ENCODE measurements around the gene GLRX5. TPM values are rescaled to one million over a fixed set of nuclear protein-coding genes. Genes with fewer than 3 reads are reported as not detected.

GLRX5 gene
- total RNA-seq, 1 experiment from 2014 or later: 72.8 TPM

DNA sequence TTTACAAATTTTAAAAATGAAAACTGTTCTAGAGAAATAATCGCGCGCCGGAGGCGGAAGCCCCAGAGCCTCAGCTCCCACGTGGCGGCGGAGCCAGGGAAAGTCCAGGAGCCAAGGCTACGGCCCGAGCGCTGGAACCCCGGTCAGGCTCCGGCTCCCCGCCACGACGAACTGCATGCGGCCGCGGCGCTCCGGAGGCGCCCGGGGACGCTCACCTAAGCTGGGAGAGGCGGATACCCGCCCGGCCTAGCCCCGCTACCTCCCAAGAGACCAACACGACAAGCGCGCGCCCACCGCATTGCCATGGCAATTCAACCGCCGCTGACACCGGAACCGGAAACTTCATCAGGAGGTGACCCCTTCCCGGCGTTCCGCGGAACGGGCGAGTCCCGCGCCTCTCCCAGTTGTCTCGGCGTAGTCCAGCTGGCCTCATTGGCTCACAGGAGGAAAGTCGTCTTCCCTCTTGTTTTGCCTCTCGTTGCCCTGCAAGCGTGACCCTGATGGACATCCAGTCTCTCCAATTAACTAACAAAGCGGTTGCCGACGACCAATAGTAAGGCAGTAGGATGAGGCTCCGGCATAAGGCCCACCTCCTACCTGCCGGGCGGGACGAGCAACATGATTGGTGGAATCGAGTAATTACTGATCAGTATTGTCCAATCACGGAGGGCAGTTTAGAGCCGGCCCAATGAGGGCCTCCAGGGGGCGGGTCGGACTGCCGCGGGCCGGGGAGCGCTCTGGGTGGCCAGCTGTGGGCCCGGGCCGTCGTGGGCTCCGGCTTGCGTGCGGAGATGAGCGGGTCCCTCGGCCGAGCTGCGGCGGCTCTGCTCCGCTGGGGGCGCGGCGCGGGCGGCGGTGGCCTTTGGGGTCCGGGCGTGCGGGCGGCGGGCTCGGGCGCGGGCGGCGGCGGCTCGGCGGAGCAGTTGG is at the start of gene GLRX5 (continued):
- TF ChIP-seq, protein P1, sequence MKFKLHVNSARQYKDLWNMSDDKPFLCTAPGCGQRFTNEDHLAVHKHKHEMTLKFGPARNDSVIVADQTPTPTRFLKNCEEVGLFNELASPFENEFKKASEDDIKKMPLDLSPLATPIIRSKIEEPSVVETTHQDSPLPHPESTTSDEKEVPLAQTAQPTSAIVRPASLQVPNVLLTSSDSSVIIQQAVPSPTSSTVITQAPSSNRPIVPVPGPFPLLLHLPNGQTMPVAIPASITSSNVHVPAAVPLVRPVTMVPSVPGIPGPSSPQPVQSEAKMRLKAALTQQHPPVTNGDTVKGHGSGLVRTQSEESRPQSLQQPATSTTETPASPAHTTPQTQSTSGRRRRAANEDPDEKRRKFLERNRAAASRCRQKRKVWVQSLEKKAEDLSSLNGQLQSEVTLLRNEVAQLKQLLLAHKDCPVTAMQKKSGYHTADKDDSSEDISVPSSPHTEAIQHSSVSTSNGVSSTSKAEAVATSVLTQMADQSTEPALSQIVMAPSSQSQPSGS (CRISPR knock-in tag; IDR thresholded peaks at IDR 0.05; ENCODE audit: borderline replicate concordance, low read depth): no peak
- TF ChIP-seq, protein P2, sequence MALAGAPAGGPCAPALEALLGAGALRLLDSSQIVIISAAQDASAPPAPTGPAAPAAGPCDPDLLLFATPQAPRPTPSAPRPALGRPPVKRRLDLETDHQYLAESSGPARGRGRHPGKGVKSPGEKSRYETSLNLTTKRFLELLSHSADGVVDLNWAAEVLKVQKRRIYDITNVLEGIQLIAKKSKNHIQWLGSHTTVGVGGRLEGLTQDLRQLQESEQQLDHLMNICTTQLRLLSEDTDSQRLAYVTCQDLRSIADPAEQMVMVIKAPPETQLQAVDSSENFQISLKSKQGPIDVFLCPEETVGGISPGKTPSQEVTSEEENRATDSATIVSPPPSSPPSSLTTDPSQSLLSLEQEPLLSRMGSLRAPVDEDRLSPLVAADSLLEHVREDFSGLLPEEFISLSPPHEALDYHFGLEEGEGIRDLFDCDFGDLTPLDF (CRISPR knock-in tag; IDR thresholded peaks at IDR 0.05): no peak

DNA sequence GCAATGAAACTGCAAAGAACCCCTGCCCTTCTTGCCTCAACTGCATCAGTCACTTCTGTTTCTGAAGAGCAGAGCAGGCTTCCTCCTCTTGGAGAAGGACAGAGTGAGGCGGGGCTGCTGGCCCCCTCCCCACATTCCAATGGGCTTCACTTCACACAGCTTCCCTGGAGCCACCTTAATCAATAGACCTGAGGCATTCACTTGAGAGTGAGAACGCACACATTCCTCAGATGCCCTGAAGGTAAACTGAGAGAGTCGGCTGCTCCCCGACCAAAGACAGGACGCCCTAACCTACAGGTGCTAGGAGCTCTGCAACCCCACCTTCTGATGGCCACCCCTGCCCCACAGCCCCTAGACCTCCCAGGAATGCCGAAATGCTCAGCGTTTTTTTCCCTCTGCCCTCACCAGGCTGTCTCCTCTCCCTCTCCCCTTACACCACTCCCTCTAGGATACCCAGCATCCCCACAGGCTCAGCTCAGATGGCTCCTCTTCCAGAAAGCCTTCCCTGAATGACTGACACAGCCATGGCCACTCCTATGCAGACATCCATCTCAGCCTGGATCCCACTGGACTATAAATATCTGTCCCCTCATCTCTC is 49.5 kb upstream of the GLRX5 start:
- DNase-seq (ENCODE audit: low spot score): no peak
- H3K4me3 Mint-ChIP-seq: no peak overlapping the region
- peak; percentile 71 for ATAC-seq
- TF ChIP-seq, protein P3, sequence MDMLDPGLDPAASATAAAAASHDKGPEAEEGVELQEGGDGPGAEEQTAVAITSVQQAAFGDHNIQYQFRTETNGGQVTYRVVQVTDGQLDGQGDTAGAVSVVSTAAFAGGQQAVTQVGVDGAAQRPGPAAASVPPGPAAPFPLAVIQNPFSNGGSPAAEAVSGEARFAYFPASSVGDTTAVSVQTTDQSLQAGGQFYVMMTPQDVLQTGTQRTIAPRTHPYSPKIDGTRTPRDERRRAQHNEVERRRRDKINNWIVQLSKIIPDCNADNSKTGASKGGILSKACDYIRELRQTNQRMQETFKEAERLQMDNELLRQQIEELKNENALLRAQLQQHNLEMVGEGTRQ (CRISPR knock-in tag; IDR thresholded peaks at IDR 0.05): no peak
- TF ChIP-seq NFATC4 (CRISPR knock-in tag; IDR thresholded peaks at IDR 0.05): no peak
- TF ChIP-seq ZNF671 (CRISPR knock-in tag; IDR thresholded peaks at IDR 0.05): no peak
- TF ChIP-seq, protein P2 (CRISPR knock-in tag; IDR thresholded peaks at IDR 0.05): no peak
- TF ChIP-seq CREM (CRISPR knock-in tag; IDR thresholded peaks at IDR 0.05): no peak
- TF ChIP-seq, protein P4, sequence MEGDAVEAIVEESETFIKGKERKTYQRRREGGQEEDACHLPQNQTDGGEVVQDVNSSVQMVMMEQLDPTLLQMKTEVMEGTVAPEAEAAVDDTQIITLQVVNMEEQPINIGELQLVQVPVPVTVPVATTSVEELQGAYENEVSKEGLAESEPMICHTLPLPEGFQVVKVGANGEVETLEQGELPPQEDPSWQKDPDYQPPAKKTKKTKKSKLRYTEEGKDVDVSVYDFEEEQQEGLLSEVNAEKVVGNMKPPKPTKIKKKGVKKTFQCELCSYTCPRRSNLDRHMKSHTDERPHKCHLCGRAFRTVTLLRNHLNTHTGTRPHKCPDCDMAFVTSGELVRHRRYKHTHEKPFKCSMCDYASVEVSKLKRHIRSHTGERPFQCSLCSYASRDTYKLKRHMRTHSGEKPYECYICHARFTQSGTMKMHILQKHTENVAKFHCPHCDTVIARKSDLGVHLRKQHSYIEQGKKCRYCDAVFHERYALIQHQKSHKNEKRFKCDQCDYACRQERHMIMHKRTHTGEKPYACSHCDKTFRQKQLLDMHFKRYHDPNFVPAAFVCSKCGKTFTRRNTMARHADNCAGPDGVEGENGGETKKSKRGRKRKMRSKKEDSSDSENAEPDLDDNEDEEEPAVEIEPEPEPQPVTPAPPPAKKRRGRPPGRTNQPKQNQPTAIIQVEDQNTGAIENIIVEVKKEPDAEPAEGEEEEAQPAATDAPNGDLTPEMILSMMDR (IDR thresholded peaks at IDR 0.05): no peak
- TF ChIP-seq ZNF396 (CRISPR knock-in tag; IDR thresholded peaks at IDR 0.05; ENCODE audit: borderline replicate concordance): no peak
- no peak for TF ChIP-seq ZNF138 (CRISPR knock-in tag; conservative IDR thresholded peaks at IDR 0.05)
- no peak for TF ChIP-seq TEAD4 (CRISPR knock-in tag; IDR thresholded peaks at IDR 0.05)
- no peaks in the 10 kb centered on the region for H3K27me3 Mint-ChIP-seq (ENCODE audit: low read depth)
- H3K4me1 Mint-ChIP-seq: peaks cover 24% of the 10 kb centered on the region
- H3K36me3 Mint-ChIP-seq: no peaks in the 10 kb centered on the region
- H3K9me3 Mint-ChIP-seq: no peaks in the 10 kb centered on the region
- H3K27ac Mint-ChIP-seq: no peak overlapping the region
- CTCF ChIA-PET: interaction anchor here (1.0 to 1.7 kb wide), 4 partner anchors 11 to 53 kb away, joined by 3 to 6 read pairs (median 4); no protein-coding TSS in a partner anchor
- POLR2A ChIA-PET: no interaction called here

DNA sequence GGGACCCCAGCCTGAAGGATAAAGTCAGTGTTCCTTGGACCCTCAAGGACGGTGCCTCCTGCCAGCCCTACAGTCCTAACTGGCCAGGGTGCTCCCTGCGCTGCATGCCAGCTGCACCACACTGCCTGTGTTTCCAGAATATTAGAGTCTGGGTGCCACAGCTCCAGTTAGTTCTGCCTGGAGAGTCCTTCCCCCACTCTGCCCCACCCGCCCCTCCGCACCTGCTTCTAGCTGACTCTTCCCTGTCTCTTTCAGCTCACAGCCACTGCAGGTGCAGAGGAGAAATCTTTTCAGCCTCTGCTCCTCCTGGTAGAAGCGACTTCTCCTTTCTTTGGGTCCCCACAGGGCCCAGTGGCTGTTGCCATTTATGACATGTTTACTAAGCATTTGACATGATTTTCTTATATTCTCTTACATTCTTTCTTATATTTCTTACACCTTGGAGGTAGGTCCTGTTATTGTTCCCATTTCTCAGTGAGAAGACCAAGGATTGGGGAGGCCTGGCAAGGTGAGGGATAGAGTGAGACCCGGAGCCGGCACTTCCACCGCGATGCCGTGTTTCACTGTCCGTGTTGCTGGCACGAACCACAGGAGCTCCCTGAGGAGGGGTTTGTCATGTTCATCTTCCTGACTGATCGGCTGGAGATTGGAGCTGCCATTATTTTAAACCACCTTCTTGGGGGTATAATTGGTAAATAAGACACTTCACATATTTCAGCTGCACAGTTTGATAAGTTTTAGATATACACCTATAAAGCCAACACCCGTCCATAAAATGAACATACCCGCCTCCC is 47.8 kb upstream of the GLRX5 start:
- no peaks in the 10 kb centered on the region for H3K27me3 Mint-ChIP-seq (ENCODE audit: low read depth)
- peaks cover 15% of the 10 kb centered on the region for H3K4me1 Mint-ChIP-seq
- ATAC-seq: no peak
- ChIA-PET CTCF (interaction anchor here (1.2 kb wide), 1 partner anchor 44 kb away, joined by 5 read pairs; no protein-coding TSS in a partner anchor), POLR2A (no interaction called here)
- H3K36me3 Mint-ChIP-seq: no peaks in the 10 kb centered on the region
- H3K4me3 Mint-ChIP-seq: no peak overlapping the region
- peaks cover 5% of the 10 kb centered on the region for H3K9me3 Mint-ChIP-seq
- no peak for DNase-seq (ENCODE audit: low spot score)
- no peak overlapping the region for H3K27ac Mint-ChIP-seq
- TF ChIP-seq CREB1 (CRISPR knock-in tag; IDR thresholded peaks at IDR 0.05) (no peak), JUN (CRISPR knock-in tag; IDR thresholded peaks at IDR 0.05) (no peak), ZNF138 (CRISPR knock-in tag; conservative IDR thresholded peaks at IDR 0.05) (no peak), ATF1 (CRISPR knock-in tag; IDR thresholded peaks at IDR 0.05) (no peak), ZNF671 (CRISPR knock-in tag; IDR thresholded peaks at IDR 0.05) (no peak), ZBTB21 (CRISPR knock-in tag; IDR thresholded peaks at IDR 0.05; ENCODE audit: borderline replicate concordance) (no peak), HMGA2 (CRISPR knock-in tag; IDR thresholded peaks at IDR 0.05) (no peak), ZNF219 (CRISPR knock-in tag; IDR thresholded peaks at IDR 0.05; ENCODE audit: borderline replicate concordance) (no peak)
- TF ChIP-seq, protein P5, sequence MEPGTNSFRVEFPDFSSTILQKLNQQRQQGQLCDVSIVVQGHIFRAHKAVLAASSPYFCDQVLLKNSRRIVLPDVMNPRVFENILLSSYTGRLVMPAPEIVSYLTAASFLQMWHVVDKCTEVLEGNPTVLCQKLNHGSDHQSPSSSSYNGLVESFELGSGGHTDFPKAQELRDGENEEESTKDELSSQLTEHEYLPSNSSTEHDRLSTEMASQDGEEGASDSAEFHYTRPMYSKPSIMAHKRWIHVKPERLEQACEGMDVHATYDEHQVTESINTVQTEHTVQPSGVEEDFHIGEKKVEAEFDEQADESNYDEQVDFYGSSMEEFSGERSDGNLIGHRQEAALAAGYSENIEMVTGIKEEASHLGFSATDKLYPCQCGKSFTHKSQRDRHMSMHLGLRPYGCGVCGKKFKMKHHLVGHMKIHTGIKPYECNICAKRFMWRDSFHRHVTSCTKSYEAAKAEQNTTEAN (CRISPR knock-in tag; IDR thresholded peaks at IDR 0.05): no peak
- TF ChIP-seq, protein P6, sequence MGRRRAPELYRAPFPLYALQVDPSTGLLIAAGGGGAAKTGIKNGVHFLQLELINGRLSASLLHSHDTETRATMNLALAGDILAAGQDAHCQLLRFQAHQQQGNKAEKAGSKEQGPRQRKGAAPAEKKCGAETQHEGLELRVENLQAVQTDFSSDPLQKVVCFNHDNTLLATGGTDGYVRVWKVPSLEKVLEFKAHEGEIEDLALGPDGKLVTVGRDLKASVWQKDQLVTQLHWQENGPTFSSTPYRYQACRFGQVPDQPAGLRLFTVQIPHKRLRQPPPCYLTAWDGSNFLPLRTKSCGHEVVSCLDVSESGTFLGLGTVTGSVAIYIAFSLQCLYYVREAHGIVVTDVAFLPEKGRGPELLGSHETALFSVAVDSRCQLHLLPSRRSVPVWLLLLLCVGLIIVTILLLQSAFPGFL (CRISPR knock-in tag; IDR thresholded peaks at IDR 0.05; ENCODE audit: borderline replicate concordance): no peak
- TF ChIP-seq, protein P7, sequence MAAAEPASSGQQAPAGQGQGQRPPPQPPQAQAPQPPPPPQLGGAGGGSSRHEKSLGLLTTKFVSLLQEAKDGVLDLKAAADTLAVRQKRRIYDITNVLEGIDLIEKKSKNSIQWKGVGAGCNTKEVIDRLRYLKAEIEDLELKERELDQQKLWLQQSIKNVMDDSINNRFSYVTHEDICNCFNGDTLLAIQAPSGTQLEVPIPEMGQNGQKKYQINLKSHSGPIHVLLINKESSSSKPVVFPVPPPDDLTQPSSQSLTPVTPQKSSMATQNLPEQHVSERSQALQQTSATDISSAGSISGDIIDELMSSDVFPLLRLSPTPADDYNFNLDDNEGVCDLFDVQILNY (CRISPR knock-in tag; IDR thresholded peaks at IDR 0.05): no peak

All from WTC11 (cell line).